GM12878 (cell line): ENCODE data around the gene SPON2. TPM values are rescaled to one million over a fixed set of nuclear protein-coding genes. Genes with fewer than 3 reads are reported as not detected.

Source experiments
- ATAC-seq: fragments of 200-7000 bp; cut with Tn5 transposase; 3 replicates; pipeline ENCODE4 v1.9.1; 2020; ENCODE audit warnings: mild to moderate bottlenecking, moderate library complexity
- BruUV-seq: library from RNA; stranded (reverse); fragments of 400-500 nt; replicated peaks from 2 replicates; lab custom pipeline; 2021; lab: Mats Ljungman, UMichigan
- CTCF ChIA-PET: fragments of 300-600 bp; sonication (Branson Sonifier 250); formaldehyde crosslinking; extraction: SDS; loops from one replicate; lab custom pipeline; 2021; ENCODE audit warnings: inconsistent platforms; lab: Yijun Ruan, JAX
- POLR2A ChIA-PET: fragments of 350-600 bp; formaldehyde crosslinking; extraction: SDS; loops from one replicate; lab custom pipeline; 2021; ENCODE audit warnings: inconsistent platforms; lab: Charles Lee
- RAD21 ChIA-PET: fragments of 300-600 bp; sonication (Branson Sonifier 250); formaldehyde crosslinking; loops from one replicate; lab custom pipeline; 2023; ENCODE audit warnings: antibody characterized with exemption; ENCODE audit not compliant: unreplicated experiment; lab: Charles Lee
- SMC1A ChIA-PET: fragments of 300-600 bp; sonication (Branson Sonifier 250); formaldehyde crosslinking; loops from one replicate; lab custom pipeline; 2023; ENCODE audit not compliant: unreplicated experiment, uncharacterized antibody; lab: Charles Lee
- DNase-seq: peaks from one replicate; pipeline ENCODE4 v3.0.0-alpha.2; 2011; ENCODE audit warnings: low read depth, low spot score
- FAIRE-seq: peaks from 3 replicates; lab custom pipeline; 2011; peaks lifted over from hg19 to GRCh38; lab: Jason Lieb, UNC
- H2AFZ ChIP-seq: 2 replicates; pipeline ENCODE4 v1.6.0; 2011; ENCODE audit warnings: low read depth, low read length, control low read depth; ENCODE audit not compliant: control insufficient read depth
- H3K27ac ChIP-seq: 2 replicates; pipeline ENCODE4 v1.5.1; 2011; ENCODE audit warnings: control low read depth; ENCODE audit not compliant: control insufficient read depth, insufficient read depth
- H3K27me3 ChIP-seq, 2 experiments: replicated peaks in 1 of 2; 2 replicates each; pipeline versions ENCODE4 v1.6.0 to v1.6.1; 2011; ENCODE audit warnings: low read length in 1 of 2; ENCODE audit not compliant: control insufficient read depth in 2 of 2, insufficient read depth in 2 of 2
- H3K36me3 ChIP-seq, 2 experiments: 2 replicates each; pipeline ENCODE4 v1.5.1; 2011; ENCODE audit warnings: low read length in 1 of 2; ENCODE audit not compliant: control insufficient read depth in 2 of 2, insufficient read depth in 2 of 2
- H3K4me1 ChIP-seq: 2 replicates; pipeline ENCODE4 v1.6.1; 2011; ENCODE audit warnings: mild to moderate bottlenecking, low read length, moderate library complexity, mixed read lengths; ENCODE audit not compliant: control insufficient read depth, insufficient read depth
- H3K4me2 ChIP-seq: 2 replicates; pipeline ENCODE4 v1.6.0; 2011; ENCODE audit warnings: control low read depth; ENCODE audit not compliant: control insufficient read depth, insufficient read depth
- H3K4me3 ChIP-seq: fragments of 200-600 bp; sonication (generic); 2 replicates; pipeline ENCODE4 v1.5.1; 2016
- H3K79me2 ChIP-seq: 2 replicates; pipeline ENCODE4 v1.6.0; 2011; ENCODE audit warnings: low read length; ENCODE audit not compliant: control insufficient read depth, insufficient read depth
- H3K9ac ChIP-seq: 2 replicates; pipeline ENCODE4 v1.8.0; 2011; ENCODE audit warnings: low read length, control low read depth, mixed read lengths; ENCODE audit not compliant: control insufficient read depth, insufficient read depth
- H3K9me3 ChIP-seq: replicated peaks from 3 replicates; pipeline ENCODE4 v1.5.1; 2011; ENCODE audit warnings: mild to moderate bottlenecking, low read length; ENCODE audit not compliant: control insufficient read depth, insufficient read depth
- H4K20me1 ChIP-seq: 2 replicates; pipeline ENCODE4 v1.6.0; 2011; ENCODE audit not compliant: control insufficient read depth, insufficient read depth
- FOXK2 ChIP-seq: fragments of 450-650 bp; IDR thresholded peaks from 2 replicates; pipeline ENCODE4 v1.6.1; 2017; ENCODE audit warnings: mild to moderate bottlenecking, moderate library complexity
- NR2C1 ChIP-seq: fragments of 450-650 bp; IDR thresholded peaks from 2 replicates; pipeline ENCODE4 v1.6.1; 2017; ENCODE audit warnings: antibody characterized with exemption, mild to moderate bottlenecking, moderate library complexity
- SREBF1 ChIP-seq: IDR thresholded peaks from 2 replicates; pipeline ENCODE4 v1.6.1; 2012; ENCODE audit warnings: mild to moderate bottlenecking, low read length
- SRF ChIP-seq, 2 experiments: IDR thresholded peaks; 2 replicates each; pipeline ENCODE4 v1.6.1; 2011; ENCODE audit warnings: low read depth in 2 of 2, low read length in 2 of 2, mild to moderate bottlenecking in 1 of 2, moderate library complexity in 1 of 2
- TAF1 ChIP-seq: IDR thresholded peaks from 2 replicates; pipeline ENCODE4 v1.6.1; 2011; ENCODE audit warnings: mild to moderate bottlenecking, low read depth, low read length, borderline replicate concordance
- WGBS: methylation state at CpG from one replicate; pipeline ENCODE4 v1.1.6; 2016; ENCODE audit warnings: low lambda C conversion rate; ENCODE audit not compliant: insufficient replicate concordance, insufficient coverage; ENCODE audit errors: missing lambda C conversion rate; 5-methylcytosine and 5-hydroxymethylcytosine counted together
- in situ Hi-C: fragments of 300-500 bp; cut with MboI; formaldehyde crosslinking; loops from 9 replicates; pipeline ENCODE4 v1.14.3; 2018; ENCODE audit warnings: mixed read lengths
- intact Hi-C: fragments of 100-400 bp; cut with micrococcal nuclease; formaldehyde crosslinking; loops from one replicate; pipeline ENCODE4 v1.14.2; 2022; ENCODE audit not compliant: unreplicated experiment
- polyA plus RNA-seq, 11 experiments: library from polyadenylated mRNA; depleted of rRNA in 4 of 11; unstranded in 6 of 11; stranded (reverse) in 5 of 11; fragments of >200 nt; fragmentation: Nextera tagmentation in 4 of 11; fragmentation: Illumina TruSeq in 1 of 11; extraction: Ambion mirVana in 4 of 11; extraction: Trizol in 1 of 11; gene quantifications; 1 replicate in 1 of 11; 2 replicates in 10 of 11; pipeline versions ENCODE4 v1.2.1 to v1.2.3, GENCODE V29; 2011 to 2016; ENCODE audit warnings: inconsistent platforms in 2 of 11, missing spikeins in 2 of 11, low read depth in 1 of 11
- total RNA-seq, 4 experiments: library from RNA; depleted of rRNA in 3 of 4; stranded (reverse); fragments of >200 nt in 3 of 4; fragmentation: Illumina TruSeq in 1 of 4; extraction: Trizol in 1 of 4; gene quantifications; 2 replicates each; pipeline versions ENCODE4 v1.2.1 to v1.2.3, GENCODE V29; 2013 to 2021
- TF ChIP-seq, protein P1 (sequence below): IDR thresholded peaks from 2 replicates; pipeline ENCODE4 v1.6.1; 2012; ENCODE audit warnings: low read length, inconsistent platforms
- TF ChIP-seq, protein P2 (sequence below): fragments of 450-650 bp; formaldehyde crosslinking; IDR thresholded peaks from 2 replicates; pipeline ENCODE4 v1.4.0; 2022; ENCODE audit warnings: mild to moderate bottlenecking, moderate library complexity
- TF ChIP-seq, protein P3 (sequence below): IDR thresholded peaks from 2 replicates; pipeline ENCODE4 v1.6.1; 2012; ENCODE audit warnings: low read depth, low read length, improper control_type of control experiment

The SPON2 gene
- total and polyA plus RNA-seq, 10 of the 15 experiments (the other 5 are each of a cell fraction or from before 2014, with no cell fraction given), result 1.1 to 11.2 (median 7.3) TPM

DNA sequence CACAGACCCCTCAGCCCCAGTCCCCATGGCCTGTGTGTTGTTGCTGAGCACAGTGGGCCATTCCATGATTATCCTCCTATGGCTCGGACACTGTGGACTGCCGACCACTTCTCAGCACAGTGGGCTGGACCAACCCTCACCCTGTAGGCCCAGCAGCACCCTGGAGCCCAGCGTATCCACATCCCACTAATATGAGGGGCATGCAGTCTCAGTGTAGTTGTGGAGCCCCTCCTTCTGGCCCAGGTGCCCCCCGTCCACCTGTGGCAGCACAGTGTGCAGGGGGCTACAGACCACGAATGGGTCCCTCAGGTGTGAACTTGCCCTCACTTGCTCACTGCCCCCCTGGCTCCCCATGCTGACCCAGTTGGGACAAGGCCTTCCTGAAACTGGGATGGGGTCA, 7.9 kb downstream of the SPON2 start:
- CTCF ChIA-PET, result interaction anchor here (2.7 kb wide), 1 partner anchor 33 kb away, joined by 11 read pairs; no protein-coding TSS in a partner anchor
- intact Hi-C loops, result no loop called here
- H3K79me2 ChIP-seq, result no peaks in the 10 kb centered on the region
- H2AFZ ChIP-seq, result no peak overlapping the region
- H3K27ac ChIP-seq, result no peak overlapping the region
- no peak for DNase-seq
- H3K27me3 ChIP-seq, result no peaks in the 10 kb centered on the region
- TF ChIP-seq TAF1 (no peak), SRF (IDR thresholded peaks at IDR 0.05; ENCODE audit: low read depth in 2 of 2, low read length in 2 of 2) (no peak), SREBF1 (no peak), NR2C1 (no peak), FOXK2 (no peak)
- TF ChIP-seq, protein P1, sequence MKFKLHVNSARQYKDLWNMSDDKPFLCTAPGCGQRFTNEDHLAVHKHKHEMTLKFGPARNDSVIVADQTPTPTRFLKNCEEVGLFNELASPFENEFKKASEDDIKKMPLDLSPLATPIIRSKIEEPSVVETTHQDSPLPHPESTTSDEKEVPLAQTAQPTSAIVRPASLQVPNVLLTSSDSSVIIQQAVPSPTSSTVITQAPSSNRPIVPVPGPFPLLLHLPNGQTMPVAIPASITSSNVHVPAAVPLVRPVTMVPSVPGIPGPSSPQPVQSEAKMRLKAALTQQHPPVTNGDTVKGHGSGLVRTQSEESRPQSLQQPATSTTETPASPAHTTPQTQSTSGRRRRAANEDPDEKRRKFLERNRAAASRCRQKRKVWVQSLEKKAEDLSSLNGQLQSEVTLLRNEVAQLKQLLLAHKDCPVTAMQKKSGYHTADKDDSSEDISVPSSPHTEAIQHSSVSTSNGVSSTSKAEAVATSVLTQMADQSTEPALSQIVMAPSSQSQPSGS, result no peak
- TF ChIP-seq, protein P2, sequence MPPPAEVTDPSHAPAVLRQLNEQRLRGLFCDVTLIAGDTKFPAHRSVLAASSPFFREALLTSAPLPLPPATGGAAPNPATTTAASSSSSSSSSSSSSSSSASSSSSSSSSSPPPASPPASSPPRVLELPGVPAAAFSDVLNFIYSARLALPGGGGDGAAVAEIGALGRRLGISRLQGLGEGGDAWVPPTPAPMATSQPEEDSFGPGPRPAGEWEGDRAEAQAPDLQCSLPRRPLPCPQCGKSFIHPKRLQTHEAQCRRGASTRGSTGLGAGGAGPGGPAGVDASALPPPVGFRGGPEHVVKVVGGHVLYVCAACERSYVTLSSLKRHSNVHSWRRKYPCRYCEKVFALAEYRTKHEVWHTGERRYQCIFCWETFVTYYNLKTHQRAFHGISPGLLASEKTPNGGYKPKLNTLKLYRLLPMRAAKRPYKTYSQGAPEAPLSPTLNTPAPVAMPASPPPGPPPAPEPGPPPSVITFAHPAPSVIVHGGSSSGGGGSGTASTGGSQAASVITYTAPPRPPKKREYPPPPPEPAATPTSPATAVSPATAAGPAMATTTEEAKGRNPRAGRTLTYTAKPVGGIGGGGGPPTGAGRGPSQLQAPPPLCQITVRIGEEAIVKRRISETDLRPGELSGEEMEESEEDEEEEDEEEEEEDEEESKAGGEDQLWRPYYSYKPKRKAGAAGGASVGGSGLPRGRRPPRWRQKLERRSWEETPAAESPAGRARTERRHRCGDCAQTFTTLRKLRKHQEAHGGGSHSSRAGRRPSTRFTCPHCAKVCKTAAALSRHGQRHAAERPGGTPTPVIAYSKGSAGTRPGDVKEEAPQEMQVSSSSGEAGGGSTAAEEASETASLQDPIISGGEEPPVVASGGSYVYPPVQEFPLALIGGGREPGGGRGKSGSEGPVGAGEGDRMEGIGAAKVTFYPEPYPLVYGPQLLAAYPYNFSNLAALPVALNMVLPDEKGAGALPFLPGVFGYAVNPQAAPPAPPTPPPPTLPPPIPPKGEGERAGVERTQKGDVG (CRISPR knock-in tag), result no peak
- TF ChIP-seq, protein P3, sequence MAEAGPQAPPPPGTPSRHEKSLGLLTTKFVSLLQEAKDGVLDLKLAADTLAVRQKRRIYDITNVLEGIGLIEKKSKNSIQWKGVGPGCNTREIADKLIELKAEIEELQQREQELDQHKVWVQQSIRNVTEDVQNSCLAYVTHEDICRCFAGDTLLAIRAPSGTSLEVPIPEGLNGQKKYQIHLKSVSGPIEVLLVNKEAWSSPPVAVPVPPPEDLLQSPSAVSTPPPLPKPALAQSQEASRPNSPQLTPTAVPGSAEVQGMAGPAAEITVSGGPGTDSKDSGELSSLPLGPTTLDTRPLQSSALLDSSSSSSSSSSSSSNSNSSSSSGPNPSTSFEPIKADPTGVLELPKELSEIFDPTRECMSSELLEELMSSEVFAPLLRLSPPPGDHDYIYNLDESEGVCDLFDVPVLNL, result no peak
- BruUV-seq, result no TSS peak
- POLR2A ChIA-PET, result interaction anchor here (0.9 kb wide), 1 partner anchor 84 kb away, joined by 3 read pairs; no protein-coding TSS in a partner anchor
- peaks cover 21% of the 10 kb centered on the region for H3K4me1 ChIP-seq
- FAIRE-seq, result no peak
- RAD21 ChIA-PET, result no interaction called here
- SMC1A ChIA-PET, result interaction anchor here (2.1 to 2.5 kb wide), 3 partner anchors 19 to 103 kb away, joined by 8 to 16 read pairs (median 13); no protein-coding TSS in a partner anchor
- ATAC-seq, result no peak
- H3K9me3 ChIP-seq, result peaks cover 4% of the 10 kb centered on the region; the same call in 2 of the 3 replicates
- no peak overlapping the region for H3K4me2 ChIP-seq
- 61% methylated on average over 5 of the region's 5 CpGs for WGBS
- H3K4me3 ChIP-seq, result no peak overlapping the region
- H3K36me3 ChIP-seq, result no peaks in the 10 kb centered on the region
- H4K20me1 ChIP-seq, result no peaks in the 10 kb centered on the region
- no peak overlapping the region for H3K9ac ChIP-seq
- in situ Hi-C loops, result no loop called here
